Measurements from ENCODE around the gene GOLPH3L.
"Not testable (repeated sequence)": the region's sequence is repeated elsewhere in the genome, so short reads cannot be mapped to it uniquely, and the experiment has no call there.

Gene GOLPH3L

GRCh38 chr1:150662811-150663210 is 34.1 kb downstream of the GOLPH3L start:
- H3K27me3 ChIP-seq (replicated peaks in 2 of 5; ENCODE audit: control insufficient read depth in 4 of 5, insufficient read depth in 5 of 5, low read length in 4 of 5), result no peaks in the 10 kb centered on the region
- DNase-seq, result no peak
- CTCF ChIA-PET, result interaction anchor here (0.8 to 1.7 kb wide), 3 partner anchors 11 to 102 kb away, joined by 3 to 4 read pairs (median 3); no protein-coding TSS in a partner anchor
- POLR2A ChIA-PET, result no interaction called here
- H3K9me3 ChIP-seq (ENCODE audit: control extremely low read depth in 1 of 5, control insufficient read depth in 4 of 5, insufficient read depth in 2 of 5, low read depth in 1 of 5, low read length in 4 of 5), result no peaks in the 10 kb centered on the region
- no peak overlapping the region for H3K27ac ChIP-seq (ENCODE audit: insufficient read depth in 1 of 2, low read depth in 1 of 2, low read length in 2 of 2, poor library complexity in 1 of 2, severe bottlenecking in 2 of 2)
- 95% methylated on average over 8 of the region's 9 CpGs for WGBS (ENCODE audit: insufficient coverage)
- no peaks in the 10 kb centered on the region for H3K4me1 ChIP-seq (ENCODE audit: control extremely low read depth in 1 of 4, control insufficient read depth in 4 of 4, insufficient read depth in 4 of 4, low read length in 3 of 4)
- no peak overlapping the region for H3K4me3 ChIP-seq (ENCODE audit: control insufficient read depth in 1 of 7, extremely low read depth in 1 of 7, insufficient read depth in 4 of 7, low read depth in 2 of 7, low read length in 6 of 7)
- H3K36me3 ChIP-seq (ENCODE audit: control insufficient read depth in 4 of 4, insufficient read depth in 4 of 4, low read length in 3 of 4), result peaks cover 4 to 55% (median 19%) of the 10 kb centered on the region in 4 experiments

- no peak overlapping the region for H3K4me3 ChIP-seq (ENCODE audit: control insufficient read depth in 1 of 7, extremely low read depth in 1 of 7, insufficient read depth in 4 of 7, low read depth in 2 of 7, low read length in 6 of 7)
- ChIA-PET POLR2A (no interaction called here), CTCF (no interaction called here)
- WGBS (ENCODE audit: insufficient coverage), result 100% methylated on average over 2 of the region's 5 CpGs
- DNase-seq, result no peak
- no peaks in the 10 kb centered on the region for H3K4me1 ChIP-seq (ENCODE audit: control extremely low read depth in 1 of 4, control insufficient read depth in 4 of 4, insufficient read depth in 4 of 4, low read length in 3 of 4)
- H3K36me3 ChIP-seq (ENCODE audit: control insufficient read depth in 4 of 4, insufficient read depth in 4 of 4, low read length in 3 of 4), result peaks cover 0 to 57% (median 17%) of the 10 kb centered on the region in 4 experiments
- no peak overlapping the region for H3K27ac ChIP-seq (ENCODE audit: insufficient read depth in 1 of 2, low read depth in 1 of 2, low read length in 2 of 2, poor library complexity in 1 of 2, severe bottlenecking in 2 of 2)
- no peaks in the 10 kb centered on the region for H3K27me3 ChIP-seq (replicated peaks in 2 of 5; ENCODE audit: control insufficient read depth in 4 of 5, insufficient read depth in 5 of 5, low read length in 4 of 5)
- H3K9me3 ChIP-seq (ENCODE audit: control extremely low read depth in 1 of 5, control insufficient read depth in 4 of 5, insufficient read depth in 2 of 5, low read depth in 1 of 5, low read length in 4 of 5), result no peaks in the 10 kb centered on the region
Measured at GRCh38 chr1:150661156-150661555, 35.8 kb downstream of the GOLPH3L start.

GRCh38 chr1:150660584-150660983 is 36.4 kb downstream of the GOLPH3L start:
- Histone ChIP-seq H3K4me1 (ENCODE audit: control extremely low read depth in 1 of 4, control insufficient read depth in 4 of 4, insufficient read depth in 4 of 4, low read length in 3 of 4) (no peaks in the 10 kb centered on the region), H3K4me3 (ENCODE audit: control insufficient read depth in 1 of 7, extremely low read depth in 1 of 7, insufficient read depth in 4 of 7, low read depth in 2 of 7, low read length in 6 of 7) (no peak overlapping the region), H3K27me3 (replicated peaks in 2 of 5; ENCODE audit: control insufficient read depth in 4 of 5, insufficient read depth in 5 of 5, low read length in 4 of 5) (no peaks in the 10 kb centered on the region), H3K27ac (ENCODE audit: insufficient read depth in 1 of 2, low read depth in 1 of 2, low read length in 2 of 2, poor library complexity in 1 of 2, severe bottlenecking in 2 of 2) (no peak overlapping the region), H3K9me3 (ENCODE audit: control extremely low read depth in 1 of 5, control insufficient read depth in 4 of 5, insufficient read depth in 2 of 5, low read depth in 1 of 5, low read length in 4 of 5) (no peaks in the 10 kb centered on the region), H3K36me3 (ENCODE audit: control insufficient read depth in 4 of 4, insufficient read depth in 4 of 4, low read length in 3 of 4) (peaks cover 0 to 57% (median 17%) of the 10 kb centered on the region in 4 experiments)
- 100% methylated on average over 3 of the region's 4 CpGs for WGBS (ENCODE audit: insufficient coverage)
- peak in 2 of 3 donors; percentile 5 to 15 for DNase-seq
- ChIA-PET POLR2A (no interaction called here), CTCF (no interaction called here)

DNA sequence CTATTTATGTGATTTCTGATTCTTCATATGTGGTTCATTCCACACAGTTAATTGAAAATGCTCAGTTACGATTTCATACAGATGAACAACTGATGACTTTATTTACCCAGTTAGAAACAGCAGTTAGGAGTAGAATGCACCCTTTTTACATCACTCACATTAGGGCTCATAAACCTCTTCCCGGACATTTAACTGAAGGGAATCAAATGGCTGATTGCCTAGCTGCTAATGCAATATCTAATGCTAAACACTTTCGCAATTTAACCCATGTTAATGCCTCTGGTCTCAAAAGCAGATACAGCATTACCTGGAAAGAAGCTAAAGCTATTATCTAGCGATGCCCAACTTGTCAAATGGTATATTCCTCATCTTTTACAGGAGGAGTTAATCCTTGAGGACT is 39.9 kb downstream of the GOLPH3L start:
- POLR2A ChIA-PET; H3K27ac ChIP-seq (ENCODE audit: insufficient read depth in 1 of 2, low read depth in 1 of 2, low read length in 2 of 2, poor library complexity in 1 of 2, severe bottlenecking in 2 of 2); H3K27me3 ChIP-seq (replicated peaks in 2 of 5; ENCODE audit: control insufficient read depth in 4 of 5, insufficient read depth in 5 of 5, low read length in 4 of 5); H3K4me3 ChIP-seq (ENCODE audit: control insufficient read depth in 1 of 7, extremely low read depth in 1 of 7, insufficient read depth in 4 of 7, low read depth in 2 of 7, low read length in 6 of 7); DNase-seq; H3K9me3 ChIP-seq (ENCODE audit: control extremely low read depth in 1 of 5, control insufficient read depth in 4 of 5, insufficient read depth in 2 of 5, low read depth in 1 of 5, low read length in 4 of 5); H3K4me1 ChIP-seq (ENCODE audit: control extremely low read depth in 1 of 4, control insufficient read depth in 4 of 4, insufficient read depth in 4 of 4, low read length in 3 of 4): not testable (repeated sequence)
- CTCF ChIA-PET, result interaction anchor here (1.6 kb wide), 1 partner anchor 87 kb away, joined by 3 read pairs; no protein-coding TSS in a partner anchor
- peaks cover 0 to 46% (median 13%) of the 10 kb centered on the region in 4 experiments for H3K36me3 ChIP-seq (ENCODE audit: control insufficient read depth in 4 of 4, insufficient read depth in 4 of 4, low read length in 3 of 4)
- 100% methylated on average over 1 of the region's 4 CpGs for WGBS (ENCODE audit: insufficient coverage)

GRCh38 chr1:150654635-150655034 is 42.3 kb downstream of the GOLPH3L start:
- H3K27ac ChIP-seq (ENCODE audit: insufficient read depth in 1 of 2, low read depth in 1 of 2, low read length in 2 of 2, poor library complexity in 1 of 2, severe bottlenecking in 2 of 2); H3K4me3 ChIP-seq (ENCODE audit: control insufficient read depth in 1 of 7, extremely low read depth in 1 of 7, insufficient read depth in 4 of 7, low read depth in 2 of 7, low read length in 6 of 7); H3K4me1 ChIP-seq (ENCODE audit: control extremely low read depth in 1 of 4, control insufficient read depth in 4 of 4, insufficient read depth in 4 of 4, low read length in 3 of 4); CTCF ChIA-PET; POLR2A ChIA-PET; H3K27me3 ChIP-seq (replicated peaks in 2 of 5; ENCODE audit: control insufficient read depth in 4 of 5, insufficient read depth in 5 of 5, low read length in 4 of 5); DNase-seq; H3K9me3 ChIP-seq (ENCODE audit: control extremely low read depth in 1 of 5, control insufficient read depth in 4 of 5, insufficient read depth in 2 of 5, low read depth in 1 of 5, low read length in 4 of 5): not testable (repeated sequence)
- WGBS (ENCODE audit: insufficient coverage), result 99% methylated on average over 9 of the region's 10 CpGs
- H3K36me3 ChIP-seq (ENCODE audit: control insufficient read depth in 4 of 4, insufficient read depth in 4 of 4, low read length in 3 of 4), result peaks cover 2 to 33% (median 11%) of the 10 kb centered on the region in 4 experiments

DNA sequence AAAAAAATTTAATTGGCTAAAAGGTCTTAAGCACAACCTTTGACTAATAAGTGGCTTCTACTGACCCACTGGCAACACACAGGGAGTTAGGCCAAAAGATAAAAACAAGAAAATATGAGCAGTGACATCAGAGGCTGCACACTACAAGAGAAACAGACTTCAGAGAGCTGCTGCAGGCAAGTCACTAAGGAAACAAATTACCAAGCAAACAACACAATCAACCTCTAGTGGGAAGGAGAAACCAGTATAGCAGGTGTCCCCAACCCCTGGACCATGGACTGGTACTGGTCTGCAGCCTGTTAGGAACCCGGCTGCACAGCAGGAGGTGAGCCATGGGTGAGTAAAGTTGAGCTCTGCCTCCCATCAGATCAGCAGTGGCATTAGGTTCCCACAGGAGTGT is 46.8 kb downstream of the GOLPH3L start:
- Histone ChIP-seq H3K27ac (ENCODE audit: insufficient read depth in 1 of 2, low read depth in 1 of 2, low read length in 2 of 2, poor library complexity in 1 of 2, severe bottlenecking in 2 of 2) (no peak overlapping the region), H3K4me3 (ENCODE audit: control insufficient read depth in 1 of 7, extremely low read depth in 1 of 7, insufficient read depth in 4 of 7, low read depth in 2 of 7, low read length in 6 of 7) (no peak overlapping the region), H3K27me3 (replicated peaks in 2 of 5; ENCODE audit: control insufficient read depth in 4 of 5, insufficient read depth in 5 of 5, low read length in 4 of 5) (no peaks in the 10 kb centered on the region), H3K9me3 (ENCODE audit: control extremely low read depth in 1 of 5, control insufficient read depth in 4 of 5, insufficient read depth in 2 of 5, low read depth in 1 of 5, low read length in 4 of 5) (no peaks in the 10 kb centered on the region), H3K36me3 (ENCODE audit: control insufficient read depth in 4 of 4, insufficient read depth in 4 of 4, low read length in 3 of 4) (peaks cover 13 to 52% (median 35%) of the 10 kb centered on the region in 4 experiments), H3K4me1 (ENCODE audit: control extremely low read depth in 1 of 4, control insufficient read depth in 4 of 4, insufficient read depth in 4 of 4, low read length in 3 of 4) (no peaks in the 10 kb centered on the region)
- ChIA-PET CTCF (interaction anchor here (2.1 kb wide), 1 partner anchor 9 kb away, joined by 4 read pairs; no protein-coding TSS in a partner anchor), POLR2A (no interaction called here)
- 100% methylated on average over 1 of the region's 1 CpG for WGBS (ENCODE audit: insufficient coverage)
- no peak for DNase-seq

GRCh38 chr1:150649441-150650075 is 47.4 kb downstream of the GOLPH3L start:
- CTCF ChIA-PET, result interaction anchor here (1.2 to 2.1 kb wide), 2 partner anchors 9 to 61 kb away, joined by 3 to 4 read pairs; no protein-coding TSS in a partner anchor

More at GRCh38 chr1:150649441-150650075, 47.4 kb downstream of the GOLPH3L start:
- POLR2A ChIA-PET, result no interaction called here
- WGBS (ENCODE audit: insufficient coverage), result no CpG with 5 or more reads among the region's 5 CpGs
- Histone ChIP-seq H3K27ac (ENCODE audit: insufficient read depth in 1 of 2, low read depth in 1 of 2, low read length in 2 of 2, poor library complexity in 1 of 2, severe bottlenecking in 2 of 2) (no peak overlapping the region), H3K27me3 (replicated peaks in 2 of 5; ENCODE audit: control insufficient read depth in 4 of 5, insufficient read depth in 5 of 5, low read length in 4 of 5) (no peaks in the 10 kb centered on the region), H3K36me3 (ENCODE audit: control insufficient read depth in 4 of 4, insufficient read depth in 4 of 4, low read length in 3 of 4) (peaks cover 13 to 52% (median 35%) of the 10 kb centered on the region in 4 experiments), H3K9me3 (ENCODE audit: control extremely low read depth in 1 of 5, control insufficient read depth in 4 of 5, insufficient read depth in 2 of 5, low read depth in 1 of 5, low read length in 4 of 5) (no peaks in the 10 kb centered on the region), H3K4me3 (ENCODE audit: control insufficient read depth in 1 of 7, extremely low read depth in 1 of 7, insufficient read depth in 4 of 7, low read depth in 2 of 7, low read length in 6 of 7) (no peak overlapping the region), H3K4me1 (ENCODE audit: control extremely low read depth in 1 of 4, control insufficient read depth in 4 of 4, insufficient read depth in 4 of 4, low read length in 3 of 4) (no peaks in the 10 kb centered on the region)
- DNase-seq, result no peak
